CD4-positive, alpha-beta T cell treated with Interferon gamma for 1 hour (primary cell): ENCODE data around the gene STARD10.
"Not testable (repeated sequence)": the region's sequence is repeated elsewhere in the genome, so short reads cannot be mapped to it uniquely, and the experiment has no call there.

Source experiments
- DNase-seq: peaks from one replicate; pipeline ENCODE4 v3.0.0-alpha.2; 2020

The STARD10 gene, protein sequence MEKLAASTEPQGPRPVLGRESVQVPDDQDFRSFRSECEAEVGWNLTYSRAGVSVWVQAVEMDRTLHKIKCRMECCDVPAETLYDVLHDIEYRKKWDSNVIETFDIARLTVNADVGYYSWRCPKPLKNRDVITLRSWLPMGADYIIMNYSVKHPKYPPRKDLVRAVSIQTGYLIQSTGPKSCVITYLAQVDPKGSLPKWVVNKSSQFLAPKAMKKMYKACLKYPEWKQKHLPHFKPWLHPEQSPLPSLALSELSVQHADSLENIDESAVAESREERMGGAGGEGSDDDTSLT

DNA sequence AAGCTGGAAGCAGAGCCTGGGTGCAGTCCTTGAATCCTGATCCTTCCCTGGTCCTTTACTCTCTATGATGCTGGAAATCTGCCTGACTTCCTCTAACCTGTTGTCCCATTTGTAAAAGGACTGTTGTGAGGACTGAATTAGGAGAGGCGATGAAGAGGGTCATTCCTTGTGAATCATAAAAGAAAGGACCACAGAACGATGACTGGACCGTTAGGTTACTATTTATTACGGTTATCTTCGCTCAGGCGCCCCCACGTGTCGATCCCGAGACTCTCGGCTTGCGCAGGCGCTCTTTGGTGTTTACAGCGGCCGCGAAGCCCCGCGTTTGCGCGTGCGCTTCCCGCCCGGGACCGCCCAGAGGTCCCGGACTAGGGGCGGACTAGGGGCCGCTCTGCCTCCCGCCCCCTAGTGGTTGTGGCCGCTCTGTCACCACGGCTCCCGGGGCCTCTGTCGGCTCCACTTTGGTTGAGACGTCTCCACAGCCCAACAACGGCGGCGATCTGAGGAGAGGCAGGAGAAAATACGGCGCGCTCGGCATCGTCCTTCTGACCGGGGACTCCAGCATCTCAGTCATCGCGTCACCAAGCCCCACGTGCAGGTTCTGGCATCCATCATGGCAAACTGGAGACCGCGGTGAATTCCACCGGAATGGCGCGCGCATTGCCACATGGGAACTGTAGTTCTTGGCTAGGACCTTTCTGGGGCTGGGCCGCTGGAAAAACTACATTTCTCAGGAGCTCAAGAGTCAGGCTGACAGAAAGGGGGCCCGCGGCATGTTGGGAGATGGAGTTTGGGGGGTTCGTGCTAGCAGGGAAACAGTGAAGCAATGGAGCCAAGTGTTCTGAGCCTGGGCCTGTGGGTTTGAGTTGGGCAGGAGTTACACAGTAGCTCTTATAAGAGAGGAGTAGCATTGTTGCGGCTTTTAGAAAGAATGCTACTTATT, at the start of gene STARD10:
STARD10 (minus strand) TSS at position 623 of the 943 bp plus-strand sequence. CDS start 12,866 bp downstream, outside the sequence.
- peak; percentile 94 for DNase-seq

DNA sequence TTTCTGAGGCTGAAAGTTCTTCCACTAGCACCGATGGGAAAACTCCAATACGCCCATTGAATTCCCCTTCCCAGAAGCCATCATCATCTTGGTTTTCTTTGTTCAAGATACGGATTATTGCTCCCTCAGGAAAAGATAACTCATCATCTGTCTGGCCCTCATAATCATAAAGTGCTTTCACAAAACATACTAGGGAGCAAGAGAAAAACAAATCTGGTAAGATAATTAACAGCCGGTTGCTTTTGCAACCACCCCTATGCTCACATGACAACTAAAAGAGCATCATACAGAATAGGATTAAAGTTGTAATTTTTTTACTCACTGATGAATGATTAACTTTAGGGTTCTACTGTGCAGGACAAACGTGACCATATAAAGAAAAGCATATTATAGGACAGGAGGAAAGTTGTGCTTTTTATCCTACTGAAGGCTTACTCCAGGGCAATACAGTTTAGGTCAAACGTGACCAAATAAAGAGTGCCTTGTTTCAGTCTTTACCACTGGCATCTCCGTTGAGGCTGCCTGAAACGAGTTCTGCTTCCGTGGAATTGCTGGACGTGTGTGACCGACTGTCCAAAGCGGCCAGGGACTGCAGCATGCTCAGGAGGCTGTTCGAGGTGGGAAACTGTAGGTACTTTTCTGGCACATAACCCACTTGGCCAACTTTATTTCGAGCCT, 48.9 kb upstream of the STARD10 start:
- no peak for DNase-seq

DNA sequence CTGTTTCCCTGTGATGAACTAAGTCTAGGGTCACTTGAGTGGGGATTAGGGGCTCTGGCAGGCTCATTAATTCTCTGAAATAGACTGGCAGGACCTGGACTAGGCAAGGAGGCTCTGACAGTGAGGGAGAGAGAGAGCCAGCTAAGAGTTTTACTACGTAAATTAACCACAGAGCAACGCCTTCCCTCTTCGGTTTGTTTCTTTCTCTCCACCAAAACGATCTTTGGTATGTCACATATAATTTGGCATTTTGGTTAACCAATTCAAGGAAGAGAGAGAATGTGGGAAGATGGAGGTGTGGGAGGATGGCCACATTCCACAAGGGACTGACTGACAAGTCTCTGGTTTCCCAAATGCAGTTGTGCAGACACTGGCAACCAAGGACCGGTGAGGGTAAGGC, 48.3 kb upstream of the STARD10 start:
- DNase-seq, result no peak

DNA sequence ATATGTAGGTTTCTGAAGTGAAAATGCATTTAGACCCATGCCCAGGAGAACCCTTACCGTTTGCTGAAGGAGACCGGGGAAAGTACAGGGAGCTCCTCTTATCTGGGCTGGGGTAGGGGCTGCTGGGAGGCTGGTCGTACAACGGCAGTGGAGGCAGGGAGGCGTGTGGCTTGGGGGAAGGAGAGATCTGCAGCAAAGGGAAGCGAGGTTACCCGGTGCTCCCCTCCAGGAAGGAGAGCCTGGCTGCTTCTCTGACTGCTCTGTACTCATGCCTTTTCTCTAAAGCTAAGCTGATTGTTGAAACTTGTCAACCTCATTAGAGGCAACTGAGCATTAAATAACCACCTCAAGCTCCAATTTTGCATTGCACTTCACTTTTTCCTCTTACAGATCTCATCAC, 47.5 kb upstream of the STARD10 start:
- no peak for DNase-seq

DNA sequence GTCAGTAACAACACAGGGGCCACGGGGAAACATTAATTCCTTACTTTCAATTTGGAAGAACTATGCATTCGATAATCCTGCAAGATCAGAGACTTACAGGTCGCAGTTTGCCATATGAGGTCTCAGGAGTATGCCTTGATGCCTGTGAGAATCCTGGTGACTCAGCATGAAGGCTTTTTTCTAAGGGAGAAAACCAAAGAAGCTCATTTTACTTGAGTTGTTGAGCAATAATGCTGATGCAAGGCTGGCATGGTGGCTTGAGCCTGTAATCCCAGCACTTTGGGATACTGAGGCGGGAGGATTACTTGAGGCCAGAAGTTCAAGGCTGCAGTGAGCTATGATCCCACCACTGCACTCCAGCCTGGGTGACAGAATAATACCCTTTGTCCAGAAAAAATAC, 46.9 kb upstream of the STARD10 start:
- no peak for DNase-seq

DNA sequence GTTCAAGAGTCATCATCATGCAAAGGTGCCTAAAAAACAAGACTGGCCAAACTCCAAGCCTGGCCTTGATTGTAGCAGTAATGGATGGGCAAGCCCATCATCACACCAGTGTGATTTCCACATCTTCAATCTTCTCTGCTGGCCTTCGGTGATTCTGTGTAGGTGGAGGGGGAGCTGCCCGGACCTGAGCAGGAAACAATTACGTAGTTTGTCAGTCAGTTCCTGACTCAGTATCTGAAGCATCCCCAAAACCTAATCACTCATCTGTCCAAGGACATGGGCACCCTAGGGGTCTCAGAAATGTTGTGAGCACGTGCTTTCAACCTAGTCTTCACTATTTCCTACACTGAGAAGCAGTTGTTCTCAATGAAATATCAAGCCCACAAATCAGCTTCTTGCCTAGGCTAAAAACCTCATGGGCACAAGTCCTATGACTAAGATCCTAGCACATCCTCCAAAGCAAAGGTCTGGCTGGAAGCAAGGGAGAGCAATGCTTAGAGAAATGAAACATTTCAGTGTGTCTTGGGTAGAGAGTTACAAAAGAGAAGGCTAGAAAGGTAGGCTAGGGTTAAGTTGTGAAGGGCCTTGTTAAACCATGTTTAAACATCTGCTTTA, 45.0 kb upstream of the STARD10 start:
- no peak for DNase-seq

DNA sequence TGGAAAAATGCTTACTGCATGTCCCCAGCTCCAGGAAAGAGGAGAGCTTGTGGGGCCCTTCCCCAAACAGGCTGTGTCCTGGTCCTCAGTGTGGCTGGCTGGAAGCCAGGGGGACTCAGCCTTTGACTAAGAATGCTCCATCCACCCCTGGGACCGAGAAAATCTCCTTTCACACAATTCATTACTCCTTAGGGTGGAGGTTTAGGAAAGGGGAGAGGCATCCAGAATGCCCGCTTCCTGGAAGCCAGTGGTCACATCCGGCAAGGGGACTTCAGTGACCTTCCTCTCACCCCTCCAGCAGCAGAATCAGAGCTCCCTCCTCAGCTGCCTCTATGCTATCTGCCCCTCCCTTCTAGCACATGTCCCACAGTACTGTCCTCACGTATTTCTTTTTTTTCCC, 42.3 kb upstream of the STARD10 start:
- no peak for DNase-seq

DNA sequence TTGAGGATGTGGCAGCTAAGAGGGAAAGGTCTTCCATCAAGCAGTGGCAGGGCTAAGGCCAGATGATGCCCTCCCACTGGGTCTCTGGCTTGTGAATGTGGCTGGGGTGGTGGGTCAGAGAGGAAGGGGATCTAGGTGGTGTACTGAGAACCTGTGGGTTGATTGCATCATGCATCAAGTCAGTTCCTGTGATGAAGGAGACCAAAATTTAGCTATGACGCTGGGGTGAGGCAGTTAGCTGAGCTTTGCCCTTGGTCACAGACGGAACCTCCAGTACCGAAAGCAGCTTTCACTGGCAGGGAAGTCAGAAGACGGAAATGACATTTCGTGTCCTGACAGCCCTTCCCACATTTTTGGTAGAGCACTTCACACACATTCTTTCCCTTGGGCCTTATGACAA, 41.1 kb upstream of the STARD10 start:
- DNase-seq, result peak; percentile 50

DNA sequence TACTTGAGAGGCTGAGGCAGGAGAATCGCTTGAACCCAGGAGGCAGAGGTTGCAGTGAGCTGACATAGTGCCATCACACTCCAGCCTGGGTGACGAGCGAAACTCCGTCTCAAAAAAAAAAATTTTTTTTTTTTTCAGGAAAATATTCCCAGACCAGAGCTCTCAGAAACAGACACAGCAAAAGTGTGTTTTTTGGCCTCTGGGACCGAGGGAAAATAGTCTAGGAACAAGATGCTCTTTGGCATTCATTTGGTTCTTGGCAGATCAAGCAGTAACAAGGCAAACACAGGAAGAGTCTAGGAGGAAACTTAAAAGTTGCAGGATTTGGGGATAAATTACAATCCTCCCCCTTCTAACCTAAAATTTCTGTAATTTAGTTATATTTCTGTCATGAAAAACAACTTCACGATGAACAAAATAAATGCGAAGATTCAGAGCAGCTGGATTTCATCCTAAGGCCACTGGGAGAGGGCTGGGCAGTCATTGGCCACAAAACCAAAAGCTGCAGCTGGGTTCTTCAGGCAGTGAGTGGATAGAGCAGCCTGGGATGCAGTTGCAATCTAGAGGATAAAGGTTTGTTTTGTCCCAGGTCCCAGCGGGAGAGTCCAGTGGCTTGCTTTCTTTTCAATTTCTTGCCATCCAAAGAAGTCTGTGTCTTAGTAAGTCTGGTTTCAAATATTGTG, 40.1 kb upstream of the STARD10 start:
- no peak for DNase-seq

DNA sequence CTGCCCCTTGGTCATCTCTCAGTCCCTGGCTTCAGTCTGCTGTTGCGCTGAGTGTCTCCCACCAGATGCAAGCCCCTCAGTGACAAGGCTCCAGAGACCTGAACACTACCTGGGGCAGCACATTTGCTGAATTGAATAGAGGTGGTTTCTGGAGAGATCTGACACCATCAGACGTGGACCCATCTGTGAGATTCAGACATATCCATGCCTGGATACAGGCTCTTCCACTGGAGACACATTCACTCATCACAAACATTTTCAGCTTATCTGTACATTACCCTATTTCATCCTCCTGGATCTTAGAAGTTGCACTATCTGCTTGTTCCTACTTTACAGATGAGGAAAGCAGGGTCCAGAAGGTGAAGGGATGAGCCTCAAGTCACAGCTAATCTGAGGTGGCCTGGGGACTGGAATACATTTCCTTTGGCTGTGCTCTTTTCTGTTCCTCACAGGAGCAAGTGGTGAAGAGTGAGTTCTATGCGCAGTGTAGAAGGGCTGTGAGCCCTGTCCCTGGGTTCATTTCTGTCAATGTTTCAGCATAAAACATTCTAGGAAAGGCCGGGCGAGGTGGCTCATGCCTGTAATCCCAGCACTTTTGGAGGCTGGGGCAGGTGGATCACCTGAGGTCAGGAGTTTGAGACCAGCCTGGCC, 39.4 kb upstream of the STARD10 start:
- no peak for DNase-seq

DNA sequence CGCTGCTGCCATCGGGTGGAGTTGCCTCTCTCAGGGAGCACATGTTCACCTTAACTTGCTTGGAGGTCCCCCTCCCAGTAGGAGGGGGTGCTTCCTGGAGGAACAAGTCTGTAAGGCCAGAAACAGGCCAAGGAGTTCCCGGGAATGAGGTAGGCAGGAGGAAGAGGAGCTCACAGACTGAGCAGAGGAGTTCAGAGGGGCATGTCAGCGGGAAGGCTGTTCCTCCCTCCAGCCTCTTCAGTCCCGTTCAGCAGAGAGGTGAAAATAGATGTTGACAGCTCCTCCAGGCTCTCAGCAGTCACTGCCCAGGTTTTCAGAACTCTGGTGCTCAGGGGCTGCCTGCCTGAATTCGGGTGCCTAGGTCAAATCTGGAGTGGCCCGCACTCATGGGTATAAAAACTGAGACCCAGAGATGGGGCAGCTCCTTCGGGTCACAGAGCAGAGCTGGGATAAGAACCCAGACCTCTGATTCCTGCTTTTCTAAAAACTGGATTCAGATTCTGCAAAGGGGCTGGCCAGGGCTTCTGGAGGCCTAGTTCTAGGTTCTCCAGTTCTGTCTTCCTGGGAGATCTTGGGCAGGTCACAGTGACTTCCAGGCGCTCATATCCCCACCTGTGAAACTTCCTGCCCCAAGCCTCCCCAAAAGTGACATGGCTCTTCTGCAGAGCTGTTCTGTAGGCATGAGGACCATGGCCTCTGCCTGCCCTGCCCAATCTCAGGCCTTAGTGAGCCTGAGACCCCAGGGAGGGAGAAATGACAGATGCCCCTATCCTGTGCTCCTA, 38.6 kb upstream of the STARD10 start:
- no peak for DNase-seq

DNA sequence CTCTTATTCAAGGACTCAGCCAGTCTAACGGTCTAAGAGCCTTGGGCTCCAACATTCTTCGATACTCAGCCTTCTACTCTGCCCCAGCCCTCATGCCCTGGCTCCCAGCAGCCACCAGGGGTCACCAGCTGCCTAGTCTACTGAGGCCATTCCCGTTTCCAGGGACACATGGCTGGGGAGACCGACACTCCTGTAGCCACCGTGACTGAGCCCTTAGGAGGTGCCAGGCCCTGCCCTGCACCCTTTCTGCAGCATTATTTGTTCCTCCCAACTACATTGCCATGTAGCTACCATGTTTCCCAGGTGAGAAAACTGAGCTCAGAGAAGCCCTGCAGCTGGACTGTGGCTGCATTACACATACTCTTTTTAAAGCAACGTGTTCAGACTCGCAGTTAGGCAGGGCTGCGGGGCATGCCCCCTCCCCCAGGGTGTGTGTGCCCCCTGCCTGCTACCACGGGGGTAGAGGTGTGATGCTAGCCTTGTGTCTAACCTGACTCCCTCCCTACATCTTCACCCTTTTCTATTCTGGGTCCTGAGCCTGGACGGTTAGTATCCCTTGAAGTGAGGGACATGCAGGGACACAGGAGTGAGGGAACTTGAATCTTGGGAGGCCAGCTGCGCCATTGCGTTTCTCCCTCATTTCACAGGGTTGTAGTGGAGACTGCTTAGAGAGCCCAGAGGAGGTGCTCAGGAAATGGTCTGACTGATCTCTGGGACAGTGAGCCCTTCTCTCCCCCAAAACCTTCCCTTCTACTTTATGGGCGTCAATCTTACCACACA, 37.9 kb upstream of the STARD10 start:
- peak; percentile 54 for DNase-seq

DNA sequence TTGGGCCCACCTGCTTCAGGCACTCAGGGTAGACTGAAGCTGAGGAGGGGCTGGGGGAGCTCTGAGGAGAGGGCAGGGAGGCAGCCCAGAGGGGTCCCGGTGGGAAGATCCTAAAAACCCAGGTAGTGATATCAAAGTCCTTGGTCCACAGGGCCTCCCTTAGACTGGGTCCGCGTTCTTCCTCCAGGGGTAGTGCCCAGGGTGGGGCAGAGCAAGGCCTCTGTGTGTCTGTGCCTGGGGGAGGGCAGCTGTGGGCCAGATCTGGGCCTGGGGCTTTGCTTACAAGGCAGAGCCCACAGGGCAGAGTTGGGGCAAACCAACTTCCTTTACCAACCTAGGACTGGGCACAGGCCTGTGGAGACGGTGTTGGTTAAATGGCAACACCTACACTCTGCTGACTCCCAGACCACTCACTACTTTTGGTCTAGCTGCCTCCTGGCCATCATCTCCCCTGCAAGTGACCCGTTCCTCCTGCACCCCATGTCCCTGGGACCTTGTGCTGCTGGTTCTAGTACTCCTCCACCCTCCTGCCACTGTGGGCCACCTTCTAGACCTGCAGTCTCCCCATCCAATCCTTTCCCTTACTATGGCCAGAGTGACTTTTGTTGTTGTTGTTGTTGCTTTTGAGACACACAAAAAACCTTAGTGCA, 36.2 kb upstream of the STARD10 start:
- no peak for DNase-seq

DNA sequence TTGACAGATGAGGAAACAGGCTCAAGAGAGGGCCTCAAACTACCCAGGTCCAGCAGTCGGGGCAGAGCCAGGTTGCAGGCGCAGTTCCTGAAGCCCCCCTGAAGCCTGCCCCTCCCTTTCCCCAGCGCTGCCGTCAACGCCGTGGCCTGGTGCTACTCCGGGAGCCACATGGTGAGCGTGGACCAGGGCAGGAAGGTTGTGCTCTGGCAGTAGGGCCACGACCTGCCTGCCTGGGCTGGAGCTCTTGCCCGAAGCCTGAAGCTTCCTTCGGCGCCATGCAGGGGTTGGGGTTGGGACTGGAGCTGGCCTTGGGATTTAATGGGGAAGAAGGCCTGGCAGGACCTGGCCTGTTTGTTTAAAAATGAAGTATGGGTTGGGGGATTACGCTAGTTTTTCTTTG, 35.3 kb upstream of the STARD10 start:
- no peak for DNase-seq

DNA sequence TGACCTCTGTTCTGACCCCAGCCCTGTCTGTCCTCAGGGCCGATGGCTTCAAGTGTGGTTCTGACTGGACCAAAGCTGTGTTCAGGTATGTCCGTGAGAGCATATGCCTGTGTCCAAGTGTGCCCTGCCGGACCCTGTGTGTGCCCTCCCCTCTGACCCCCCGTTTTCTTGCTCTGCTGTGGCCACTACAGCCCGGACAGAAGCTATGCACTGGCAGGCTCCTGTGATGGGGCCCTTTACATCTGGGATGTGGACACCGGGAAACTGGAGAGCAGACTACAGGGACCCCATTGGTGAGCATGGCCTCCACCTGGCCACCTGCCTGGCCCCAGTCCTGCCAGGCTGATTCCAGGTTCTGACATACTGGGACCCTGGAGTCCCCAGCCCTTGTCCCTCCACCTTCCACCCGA, 34.9 kb upstream of the STARD10 start:
- DNase-seq, result no peak

DNA sequence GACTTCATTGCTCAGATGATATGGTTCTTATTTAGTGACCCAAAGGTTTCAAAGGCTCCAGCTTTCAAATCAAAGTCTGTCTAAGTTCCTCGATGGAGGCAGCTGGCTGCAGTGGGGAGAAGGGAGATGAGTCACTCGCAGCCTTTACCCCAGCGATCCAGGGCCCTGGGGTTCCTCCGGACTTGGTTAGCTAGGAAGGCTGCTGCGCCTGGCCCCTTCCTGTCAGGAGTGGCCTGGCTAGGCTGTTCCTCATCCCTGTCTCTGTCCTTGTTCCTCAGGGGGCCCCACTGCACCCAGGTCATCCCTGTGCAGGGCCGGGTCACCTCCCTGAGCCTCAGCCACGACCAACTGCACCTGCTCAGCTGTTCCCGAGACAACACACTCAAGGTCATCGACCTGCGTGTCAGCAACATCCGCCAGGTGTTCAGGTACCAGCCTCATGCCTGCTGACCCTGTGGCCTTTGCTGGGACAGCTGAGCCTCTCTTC, 34.3 kb upstream of the STARD10 start:
- DNase-seq, result no peak

DNA sequence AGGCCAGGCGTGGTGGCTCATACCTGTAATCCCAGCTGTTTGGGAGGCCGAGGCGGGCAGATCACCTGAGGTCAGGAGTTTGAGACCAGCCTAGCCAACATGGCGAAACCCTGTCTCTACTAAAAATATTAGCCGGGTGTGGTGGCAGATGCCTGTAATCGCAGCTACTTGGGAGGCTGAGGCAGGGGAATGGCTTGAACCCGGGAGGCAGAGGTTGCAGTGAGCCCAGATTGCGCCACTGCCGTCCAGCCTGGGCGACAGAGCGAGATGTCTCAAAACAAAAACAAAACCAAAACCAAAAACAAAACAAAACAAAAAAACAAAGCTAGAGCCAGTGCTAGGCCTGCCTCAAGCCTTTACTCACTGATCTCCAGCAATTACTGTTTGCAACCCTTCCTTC, 33.8 kb upstream of the STARD10 start:
- not testable (repeated sequence) for DNase-seq

DNA sequence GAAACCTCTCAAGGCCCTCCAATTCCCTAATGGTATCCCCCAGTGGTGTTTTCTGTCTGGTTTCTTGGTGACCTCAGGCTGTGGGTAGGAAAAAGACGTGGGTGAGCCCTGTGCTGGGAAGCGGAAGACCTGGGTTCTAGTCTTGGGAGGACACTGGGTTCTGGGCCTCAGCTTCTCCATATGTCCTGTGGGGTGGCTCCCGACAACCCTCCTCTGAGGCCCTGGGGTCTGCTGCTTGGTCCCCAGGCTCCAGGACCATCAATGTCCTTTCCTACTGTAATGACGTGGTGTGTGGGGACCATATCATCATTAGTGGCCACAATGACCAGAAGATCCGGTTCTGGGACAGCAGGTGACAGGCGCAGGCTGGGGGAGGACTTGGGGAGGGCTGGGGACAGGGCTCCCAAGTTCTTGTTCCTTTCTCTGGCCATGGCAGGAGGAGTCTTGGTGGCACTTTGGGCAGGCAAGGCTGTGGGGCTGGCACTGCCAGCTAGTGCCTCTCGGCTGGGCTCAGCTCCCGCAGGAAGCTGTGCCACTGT, 33.2 kb upstream of the STARD10 start:
- no peak for DNase-seq
